Hair follicular keratinocyte (primary cell): ENCODE data around the gene MKNK2. TPM values are rescaled to one million over a fixed set of nuclear protein-coding genes. Genes with fewer than 3 reads are reported as not detected.

Experiments used
- total RNA-seq: library from RNA; depleted of rRNA; stranded (reverse); fragments of >200 nt; gene quantifications from 2 replicates; pipeline ENCODE4 v1.2.3, GENCODE V29; 2015

The MKNK2 gene
- 115 and 149 TPM in 2 replicates for total RNA-seq

DNA sequence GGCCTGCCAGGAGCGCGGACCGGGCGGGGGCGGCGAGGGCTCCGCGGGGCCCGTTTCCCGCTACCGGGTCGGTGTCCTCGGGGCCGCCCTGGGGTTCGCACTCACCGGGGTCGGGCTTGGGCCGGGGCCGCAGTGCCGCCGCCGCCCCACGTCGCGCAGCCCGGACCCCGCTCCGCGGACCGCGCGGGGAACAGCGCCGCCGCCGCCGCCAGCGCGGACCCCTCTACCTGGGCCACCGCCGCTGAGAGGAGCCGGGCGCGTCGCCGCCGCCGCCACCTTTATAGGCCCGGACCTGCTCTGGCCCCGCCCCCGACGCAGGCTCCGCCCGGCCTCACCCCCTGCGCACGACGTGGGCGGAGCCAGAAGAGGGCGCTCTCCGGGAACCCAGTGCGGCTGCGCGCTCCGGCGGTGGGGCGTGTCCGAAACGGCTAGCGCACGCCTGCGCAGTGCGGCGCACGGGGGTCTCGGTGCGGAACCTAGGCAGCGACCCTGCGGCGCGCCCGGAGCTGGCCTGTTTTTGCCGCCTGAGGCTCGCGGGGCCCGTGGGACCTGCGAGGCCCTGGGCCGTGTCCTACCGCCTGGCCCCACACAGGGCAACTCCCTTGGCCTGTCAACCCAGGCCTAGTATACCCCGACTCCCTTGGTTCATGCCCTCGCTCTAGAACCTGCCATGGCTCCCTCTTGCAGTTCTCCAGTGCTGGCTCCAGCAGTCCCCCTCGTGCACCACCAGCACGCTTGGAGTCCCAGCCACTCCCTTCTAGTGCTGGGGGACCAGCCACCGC is at the start of gene MKNK2:
Gene MKNK2 (minus strand): TSS at position 254 of the 782 bp plus-strand sequence. CDS start 393 bp downstream, outside the sequence.

DNA sequence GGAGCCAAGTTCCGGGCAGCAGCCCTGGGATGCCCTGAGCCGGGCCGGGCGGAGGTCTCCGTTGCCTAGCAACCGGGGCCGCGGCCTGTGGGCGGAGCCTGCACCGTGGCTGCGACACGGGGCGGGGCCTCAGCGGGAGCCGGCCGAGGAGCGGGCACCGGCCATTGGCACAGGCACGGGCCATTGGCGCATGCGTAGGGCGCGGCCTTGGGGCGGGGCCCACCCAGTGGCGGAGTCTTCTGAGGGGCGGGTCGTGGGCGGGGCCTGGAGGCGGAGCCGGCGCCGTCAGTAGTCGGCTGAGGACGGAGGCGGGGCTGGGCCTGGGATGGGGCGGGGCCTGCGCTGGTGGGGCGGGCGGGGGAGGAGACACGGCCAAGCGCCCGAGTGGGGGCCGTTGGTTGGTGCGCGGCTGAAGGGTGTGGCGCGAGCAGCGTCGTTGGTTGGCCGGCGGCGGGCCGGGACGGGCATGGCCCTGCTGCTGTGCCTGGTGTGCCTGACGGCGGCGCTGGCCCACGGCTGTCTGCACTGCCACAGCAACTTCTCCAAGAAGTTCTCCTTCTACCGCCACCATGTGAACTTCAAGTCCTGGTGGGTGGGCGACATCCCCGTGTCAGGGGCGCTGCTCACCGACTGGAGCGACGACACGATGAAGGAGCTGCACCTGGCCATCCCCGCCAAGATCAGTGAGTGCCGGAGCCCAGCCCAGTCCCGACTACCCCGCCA is 45.6 kb upstream of the MKNK2 start, which contains the start of gene IZUMO4:
Gene IZUMO4 (plus strand): TSS at position 436 of the 723 bp plus-strand sequence. CDS start 31 bp downstream, at position 467.

DNA sequence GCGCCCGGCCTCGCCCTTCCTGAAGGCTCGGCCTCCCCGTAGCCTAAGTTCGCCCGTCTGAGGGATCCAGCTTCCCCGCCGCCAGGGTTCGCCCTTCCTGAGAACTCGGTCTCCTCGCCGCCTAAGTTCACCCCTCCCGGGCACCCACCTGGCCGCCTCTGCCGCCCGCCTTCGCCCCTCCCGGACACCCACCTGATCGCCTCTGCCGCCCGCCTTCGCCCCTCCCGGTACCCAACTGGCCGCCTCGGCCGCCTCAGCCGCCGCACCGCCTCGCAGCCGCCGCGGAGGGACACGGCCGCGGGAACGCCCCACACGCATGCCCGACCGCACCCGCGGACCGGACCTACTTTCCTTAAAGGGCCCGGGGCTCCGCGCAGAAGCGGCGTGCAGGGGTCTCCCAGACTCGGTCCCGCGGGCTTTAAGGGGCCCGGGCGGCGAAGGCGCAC is 45.0 kb upstream of the MKNK2 start, which contains the start of gene MOB3A:
Gene MOB3A (minus strand): TSS at position 293 of the 446 bp plus-strand sequence. CDS start 17,766 bp downstream, outside the sequence.

DNA sequence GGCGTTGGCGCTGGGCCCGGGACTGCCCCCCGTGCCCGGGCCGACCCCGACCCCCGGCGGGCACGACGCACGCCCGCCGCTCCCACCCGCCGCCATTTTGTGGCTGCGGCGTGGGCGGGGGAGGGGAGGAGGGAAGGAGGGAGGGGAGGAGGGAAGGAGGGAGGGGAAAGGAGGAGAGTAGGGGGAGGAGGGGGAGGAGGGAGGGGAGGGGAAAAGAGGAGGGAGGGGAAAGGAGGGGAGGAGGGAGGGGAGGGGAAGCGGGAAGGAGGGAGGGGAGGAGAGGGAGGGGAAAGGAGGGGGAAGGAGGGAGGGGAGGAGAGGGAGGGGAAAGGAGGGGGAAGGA is 35.5 kb downstream of the MKNK2 start, which contains the start of gene BTBD2:
Gene BTBD2 (minus strand): TSS at position 107 of the 343 bp plus-strand sequence. CDS start 11 bp downstream, at position 96.

Other genes starting within 250 kb of the MKNK2 start
- 0.49 and 1.6 TPM in 2 replicates for gene ATP8B3, start 239.0 kb downstream of the MKNK2 start, total RNA-seq
- gene REXO1, start 202.8 kb downstream of the MKNK2 start, total RNA-seq: 11.6 and 12.2 TPM in 2 replicates
- 19.4 and 22.3 TPM in 2 replicates for gene KLF16, start 187.7 kb downstream of the MKNK2 start, total RNA-seq
- 131 and 133 TPM in 2 replicates for gene ABHD17A, start 165.7 kb downstream of the MKNK2 start, total RNA-seq
- gene ADAT3, start 145.8 kb downstream of the MKNK2 start, total RNA-seq: 4.8 and 5.1 TPM in 2 replicates
- 54.4 and 68.6 TPM in 2 replicates for gene SCAMP4, start 145.8 kb downstream of the MKNK2 start, total RNA-seq
- gene CSNK1G2, start 110.1 kb downstream of the MKNK2 start, total RNA-seq: 76.0 and 79.1 TPM in 2 replicates
- gene BTBD2, start 35.5 kb downstream of the MKNK2 start, total RNA-seq: 61.7 and 66.2 TPM in 2 replicates
- gene MOB3A, start 45.1 kb upstream of the MKNK2 start, total RNA-seq: 44.3 and 46.5 TPM in 2 replicates
- 0.70 and 1.1 TPM in 2 replicates for gene IZUMO4, start 45.7 kb upstream of the MKNK2 start, total RNA-seq
- 83.1 and 86.9 TPM in 2 replicates for gene AP3D1, start 100.3 kb upstream of the MKNK2 start, total RNA-seq
- gene DOT1L, start 112.7 kb upstream of the MKNK2 start, total RNA-seq: 7.9 and 9.9 TPM in 2 replicates
- 63.9 and 89.6 TPM in 2 replicates for gene PLEKHJ1, start 185.1 kb upstream of the MKNK2 start, total RNA-seq
- gene SF3A2, start 185.6 kb upstream of the MKNK2 start, total RNA-seq: 31.6 and 42.5 TPM in 2 replicates
- gene AMH, start 198.1 kb upstream of the MKNK2 start, total RNA-seq: 0.16 and 1.3 TPM in 2 replicates
- gene JSRP1, start 205.2 kb upstream of the MKNK2 start, total RNA-seq: not detected in 2 replicates
- gene PEAK3, start 230.9 kb upstream of the MKNK2 start, total RNA-seq: not detected in 2 replicates